Effector memory CD4-positive, alpha-beta T cell (primary cell): ENCODE data around the gene ELF4.

Source experiments
- DNase-seq, 3 donors: peaks; one replicate each; pipeline ENCODE4 v3.0.0-alpha.2; 2020
- H3K27ac ChIP-seq: 2 replicates; pipeline ENCODE4 v1.7.0; 2013; ENCODE audit warnings: mild to moderate bottlenecking, low read length, moderate library complexity; ENCODE audit not compliant: insufficient read depth, poor library complexity, severe bottlenecking
- H3K27me3 ChIP-seq: replicated peaks from 2 replicates; pipeline ENCODE4 v1.7.0; 2013; ENCODE audit warnings: mild to moderate bottlenecking, low read length; ENCODE audit not compliant: insufficient read depth, control insufficient read depth, poor library complexity, severe bottlenecking
- H3K36me3 ChIP-seq: 2 replicates; pipeline ENCODE4 v1.7.0; 2013; ENCODE audit warnings: mild to moderate bottlenecking, low read length, moderate library complexity; ENCODE audit not compliant: control insufficient read depth, insufficient read depth
- H3K4me1 ChIP-seq: 2 replicates; pipeline ENCODE4 v1.7.0; 2013; ENCODE audit warnings: low read length, mild to moderate bottlenecking; ENCODE audit not compliant: control insufficient read depth, insufficient read depth, poor library complexity, severe bottlenecking
- H3K4me3 ChIP-seq: 2 replicates; pipeline ENCODE4 v1.7.0; 2013; ENCODE audit warnings: low read length, low read depth, mild to moderate bottlenecking; ENCODE audit not compliant: insufficient read depth, poor library complexity, severe bottlenecking
- H3K9me3 ChIP-seq: 2 replicates; pipeline ENCODE4 v1.7.0; 2013; ENCODE audit warnings: mild to moderate bottlenecking, low read length, moderate library complexity; ENCODE audit not compliant: control insufficient read depth

ELF4 gene

DNA sequence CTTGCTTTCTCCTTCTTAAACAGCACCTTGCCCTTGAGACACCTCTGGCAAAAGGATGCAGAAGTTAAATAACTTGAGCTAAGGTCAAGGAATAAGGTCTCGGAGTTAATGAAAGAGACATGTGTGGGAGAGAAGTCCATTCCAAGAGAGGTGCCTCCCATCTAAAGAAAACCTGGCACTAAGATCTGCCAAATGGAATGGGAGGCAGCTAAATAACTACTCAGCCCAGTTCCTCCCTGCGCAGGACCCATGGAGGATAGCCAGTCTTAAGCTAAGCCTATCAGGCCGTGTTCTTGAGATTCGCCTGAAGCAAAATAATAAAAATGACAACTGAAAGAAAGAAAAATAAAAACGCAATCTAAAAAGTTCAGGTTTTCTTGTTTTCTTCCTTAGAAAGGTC is 20.7 kb upstream of the ELF4 start:
- H3K27ac ChIP-seq, result no peak overlapping the region
- no peaks in the 10 kb centered on the region for H3K9me3 ChIP-seq
- DNase-seq, result no peak
- no peaks in the 10 kb centered on the region for H3K4me1 ChIP-seq
- no peak overlapping the region for H3K4me3 ChIP-seq
- H3K27me3 ChIP-seq, result no peaks in the 10 kb centered on the region
- peaks cover 14% of the 10 kb centered on the region for H3K36me3 ChIP-seq

GRCh38 chrX:130125091-130125874 is 15.0 kb upstream of the ELF4 start:
- DNase-seq, result no peak
- Histone ChIP-seq H3K36me3 (peaks cover 4% of the 10 kb centered on the region), H3K4me1 (peaks cover 1% of the 10 kb centered on the region), H3K9me3 (no peaks in the 10 kb centered on the region), H3K4me3 (no peak overlapping the region), H3K27me3 (no peaks in the 10 kb centered on the region), H3K27ac (no peak overlapping the region)

- Histone ChIP-seq H3K9me3 (no peaks in the 10 kb centered on the region), H3K36me3 (no peaks in the 10 kb centered on the region), H3K27me3 (no peaks in the 10 kb centered on the region), H3K4me3 (no peak overlapping the region), H3K27ac (no peak overlapping the region), H3K4me1 (peaks cover 4% of the 10 kb centered on the region)
- DNase-seq, result no peak
These were observed 14.3 kb upstream of the ELF4 start for GRCh38 chrX:130124577-130124976.

DNA sequence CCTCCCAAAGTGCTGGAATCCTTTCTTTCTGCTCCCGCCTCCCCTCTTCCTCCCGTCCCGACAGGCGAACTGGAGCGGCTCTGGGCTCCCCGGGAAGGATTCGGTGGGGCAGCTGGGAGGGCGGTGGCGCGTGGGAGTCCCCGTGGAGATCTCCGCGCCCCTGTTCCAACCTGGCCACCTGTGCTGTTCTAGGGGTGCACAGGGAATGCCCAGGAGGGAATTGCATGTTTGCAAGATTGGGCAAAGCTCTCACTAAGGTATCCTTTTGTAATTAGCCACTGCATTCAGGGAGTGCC is 11.2 kb upstream of the ELF4 start:
- Histone ChIP-seq H3K27me3 (no peaks in the 10 kb centered on the region), H3K4me1 (peaks cover 11% of the 10 kb centered on the region), H3K4me3 (no peak overlapping the region), H3K9me3 (no peaks in the 10 kb centered on the region), H3K27ac (no peak overlapping the region), H3K36me3 (no peaks in the 10 kb centered on the region)
- DNase-seq, result no peak

DNA sequence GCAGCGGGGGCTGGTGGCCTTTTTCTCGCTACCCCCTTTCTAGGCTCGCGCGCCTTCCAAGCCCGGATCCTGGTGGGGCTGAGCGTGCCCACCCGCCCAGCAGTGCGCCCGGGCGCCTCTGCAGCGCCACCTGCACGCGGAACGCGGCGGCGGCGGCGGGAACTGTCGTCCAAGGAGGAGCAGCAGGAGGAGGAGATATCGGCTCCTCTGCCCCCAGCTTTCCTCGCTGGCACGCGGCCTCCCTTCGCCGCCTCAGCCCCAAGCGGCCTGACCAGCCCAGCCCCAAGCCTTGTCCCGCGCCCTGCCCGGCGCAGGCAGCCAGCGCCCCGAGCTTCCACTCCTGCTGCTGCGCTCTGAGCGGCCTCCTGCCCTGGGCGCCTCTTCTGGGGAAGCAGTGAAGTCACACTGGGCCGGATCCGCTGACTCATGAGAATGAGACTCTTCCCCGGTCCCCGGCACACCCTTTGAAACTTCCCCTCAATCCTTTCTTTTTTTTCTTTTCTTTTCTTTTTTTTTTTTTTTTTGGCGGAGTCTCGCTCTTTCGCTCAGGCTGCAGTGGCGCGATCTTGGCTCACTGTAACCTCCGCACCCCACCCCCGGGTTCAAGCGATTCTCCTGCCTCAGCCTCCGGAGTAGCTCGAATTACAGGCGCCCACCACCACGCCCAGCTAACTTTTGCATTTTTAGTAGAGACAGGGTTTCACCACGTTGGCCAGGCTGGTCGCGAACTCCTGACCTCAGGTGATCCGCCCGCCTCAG is 10.6 kb upstream of the ELF4 start:
- peak; percentile 40 to 57 (median 54) for DNase-seq
- Histone ChIP-seq H3K27me3 (no peaks in the 10 kb centered on the region), H3K27ac (peak overlapping the region; percentile 25), H3K9me3 (no peaks in the 10 kb centered on the region), H3K4me3 (peak overlapping the region; percentile 59), H3K4me1 (peaks cover 11% of the 10 kb centered on the region), H3K36me3 (no peaks in the 10 kb centered on the region)

DNA sequence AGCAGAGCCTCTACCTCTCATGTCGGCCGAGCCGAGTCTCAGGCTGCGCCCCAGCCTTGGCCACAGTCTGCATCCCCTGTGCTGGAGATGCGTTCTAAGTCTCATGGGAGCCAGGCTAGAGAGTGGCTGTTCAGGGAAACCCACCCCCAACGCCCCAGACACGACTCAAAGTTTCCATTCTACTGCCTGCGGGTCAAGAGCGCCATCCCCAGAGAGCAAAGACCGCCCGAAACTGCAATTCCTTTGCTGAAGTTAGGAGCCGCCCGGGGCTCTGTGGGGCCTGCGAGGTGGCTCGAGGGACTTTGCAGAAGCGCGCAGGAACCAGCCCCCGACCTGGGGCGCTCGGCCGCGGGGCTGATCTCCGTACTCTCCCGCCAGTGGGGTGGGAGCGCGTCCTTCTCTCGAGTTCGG is 10.0 kb upstream of the ELF4 start:
- Histone ChIP-seq H3K9me3 (no peaks in the 10 kb centered on the region), H3K4me3 (peak overlapping the region; percentile 59), H3K36me3 (no peaks in the 10 kb centered on the region), H3K27me3 (no peaks in the 10 kb centered on the region), H3K4me1 (peaks cover 11% of the 10 kb centered on the region), H3K27ac (no peak overlapping the region)
- no peak for DNase-seq

GRCh38 chrX:130119312-130119898 is 9.1 kb upstream of the ELF4 start:
- H3K27ac ChIP-seq, result no peak overlapping the region
- H3K27me3 ChIP-seq, result no peaks in the 10 kb centered on the region
- no peaks in the 10 kb centered on the region for H3K36me3 ChIP-seq
- DNase-seq, result no peak
- H3K9me3 ChIP-seq, result no peaks in the 10 kb centered on the region
- no peak overlapping the region for H3K4me3 ChIP-seq
- peaks cover 11% of the 10 kb centered on the region for H3K4me1 ChIP-seq

DNA sequence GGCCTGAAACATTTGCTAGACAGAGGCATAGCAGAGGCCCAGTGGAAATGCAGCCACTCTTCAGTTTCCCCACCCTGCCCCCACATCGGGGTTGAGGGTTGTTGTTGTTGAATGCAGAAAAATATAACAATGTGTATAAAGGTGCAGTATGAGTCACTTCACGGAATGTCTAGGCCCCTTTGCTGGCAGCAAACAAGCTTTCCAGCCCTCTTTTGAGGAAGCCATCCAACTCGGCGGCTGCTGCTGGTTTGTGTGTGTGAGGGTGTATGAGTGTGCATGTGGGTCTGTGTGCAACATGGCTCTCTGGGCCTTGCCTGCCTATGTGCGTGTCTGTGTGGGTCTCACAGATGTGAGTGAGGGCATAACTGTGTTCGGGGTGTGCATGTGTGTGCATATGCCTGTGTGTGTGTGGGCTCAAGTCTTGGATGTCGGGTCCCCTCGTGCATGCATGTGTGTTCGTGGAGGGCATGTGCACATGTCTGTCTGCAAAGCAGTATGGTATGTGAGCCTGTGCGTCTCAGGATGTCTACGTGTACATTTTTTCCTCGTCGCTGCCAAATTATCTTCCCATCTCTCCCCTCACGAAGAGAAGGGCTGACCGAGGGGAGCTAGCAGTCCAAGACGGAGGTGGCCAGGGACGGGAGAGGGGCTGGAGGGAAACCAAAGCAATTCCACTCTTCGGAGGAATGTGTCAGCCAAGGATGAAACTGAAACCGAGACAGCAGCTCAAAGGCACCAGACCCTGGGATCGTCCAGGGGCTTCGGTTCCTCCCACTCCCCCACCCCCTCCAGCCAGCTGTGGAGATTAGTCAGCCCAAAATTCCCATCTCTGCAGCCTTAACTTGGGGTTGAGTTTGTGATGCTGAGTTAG is 8.4 kb upstream of the ELF4 start:
- Histone ChIP-seq H3K9me3 (no peaks in the 10 kb centered on the region), H3K36me3 (no peaks in the 10 kb centered on the region), H3K27ac (no peak overlapping the region), H3K4me3 (no peak overlapping the region), H3K27me3 (no peaks in the 10 kb centered on the region), H3K4me1 (peaks cover 11% of the 10 kb centered on the region)
- no peak for DNase-seq

DNA sequence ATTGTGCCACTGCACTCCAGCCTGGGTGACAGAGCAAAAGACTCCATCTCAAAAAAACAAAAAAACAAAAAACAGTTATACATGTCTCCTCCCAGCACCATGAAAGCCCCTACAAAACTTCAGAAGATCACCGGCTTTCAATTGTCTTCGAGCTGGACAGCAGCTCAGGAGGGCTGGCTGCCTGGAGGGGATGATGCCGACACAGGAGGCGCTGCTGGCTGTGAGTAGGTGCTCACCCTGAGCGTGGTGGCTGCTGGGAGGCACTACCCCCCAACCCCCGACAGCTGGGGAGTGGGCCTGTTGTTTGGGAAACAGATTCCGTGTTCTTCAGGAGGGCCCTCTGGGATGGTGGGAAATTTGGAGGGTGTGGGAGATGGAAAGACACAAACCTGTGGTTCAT is 6.9 kb upstream of the ELF4 start:
- H3K4me1 ChIP-seq, result peaks cover 11% of the 10 kb centered on the region

More for the DNA sequence above, 6.9 kb upstream of the ELF4 start:
- Histone ChIP-seq H3K27me3 (no peaks in the 10 kb centered on the region), H3K4me3 (no peak overlapping the region), H3K27ac (no peak overlapping the region), H3K36me3 (no peaks in the 10 kb centered on the region), H3K9me3 (no peaks in the 10 kb centered on the region)
- no peak for DNase-seq
